Gastroesophageal sphincter (tissue), 4 donors: Measurements from ENCODE around the gene MAN1A2. TPM values are rescaled to one million over a fixed set of nuclear protein-coding genes. Genes with fewer than 3 reads are reported as not detected.

ENCODE experiments used
- ATAC-seq: fragments of 150-250 bp; one replicate; pipeline ENCODE4 v1.9.1; 2016; ENCODE audit warnings: mild to moderate bottlenecking, moderate library complexity
- H3K27ac ChIP-seq, 4 donors: fragments of 200-600 bp; sonication (generic) in 3 of 4; 1 replicate in 3 of 4; 2 replicates in 1 of 4; pipeline ENCODE4 v1.5.1; 2016 to 2019
- H3K27me3 ChIP-seq: fragments of 200-600 bp; sonication (generic); one replicate; pipeline ENCODE4 v1.5.1; 2019
- H3K36me3 ChIP-seq, 2 donors: fragments of 200-600 bp; sonication (generic); one replicate each; pipeline ENCODE4 v1.5.1; 2019; ENCODE audit warnings: control low read depth in 1 of 2
- H3K4me1 ChIP-seq, 3 donors: fragments of 200-600 bp; sonication (generic); 1 replicate in 2 of 3; 2 replicates in 1 of 3; pipeline ENCODE4 v1.5.1; 2016 to 2019; ENCODE audit warnings: control low read depth in 2 of 3
- H3K4me3 ChIP-seq, 2 donors: fragments of 200-600 bp; sonication (generic); one replicate each; pipeline ENCODE4 v1.5.1; 2019; ENCODE audit warnings: mild to moderate bottlenecking in 1 of 2, moderate library complexity in 1 of 2
- H3K9me3 ChIP-seq, 3 donors: fragments of 200-600 bp; sonication (generic); one replicate each; pipeline ENCODE4 v1.5.1; 2017 to 2019; ENCODE audit warnings: control low read depth in 2 of 3
- EP300 ChIP-seq: sonication (generic); formaldehyde crosslinking; IDR thresholded peaks from one replicate; pipeline ENCODE4 v1.6.1; 2017; ENCODE audit warnings: antibody characterized with exemption, mild to moderate bottlenecking
- POLR2A ChIP-seq, 2 donors: fragments of 450-650 bp; IDR thresholded peaks; one replicate each; pipeline ENCODE4 v1.6.1; 2017; ENCODE audit warnings: antibody characterized with exemption in 2 of 2, mild to moderate bottlenecking in 2 of 2, moderate library complexity in 1 of 2
- POLR2AphosphoS5 ChIP-seq: sonication (generic); formaldehyde crosslinking; IDR thresholded peaks from one replicate; pipeline ENCODE4 v1.6.1; 2017; ENCODE audit warnings: antibody characterized with exemption
- WGBS, 2 donors: methylation state at CpG; one replicate each; pipeline ENCODE4 v1.1.5; 2018; ENCODE audit warnings: low coverage in 1 of 2; 5-methylcytosine and 5-hydroxymethylcytosine counted together
- total RNA-seq, 4 donors: library from RNA; depleted of rRNA; stranded (reverse); fragments of >200 nt; gene quantifications; one replicate each; pipeline ENCODE4 v1.1.0, GENCODE V29; 2016
- TF ChIP-seq, protein P1 (sequence below), 4 experiments: fragments of 200-600 bp in 2 of 4; fragments of 450-650 bp in 2 of 4; sonication (generic) in 1 of 4; IDR thresholded peaks; one replicate each; pipeline ENCODE4 v1.5.1; 2017 to 2019; ENCODE audit warnings: antibody characterized with exemption in 4 of 4, mild to moderate bottlenecking in 2 of 4, moderate library complexity in 2 of 4

Gene MAN1A2
- total RNA-seq, 4 donors from 2014 or later: 42.5 to 62.4 (median 52.3) TPM

DNA sequence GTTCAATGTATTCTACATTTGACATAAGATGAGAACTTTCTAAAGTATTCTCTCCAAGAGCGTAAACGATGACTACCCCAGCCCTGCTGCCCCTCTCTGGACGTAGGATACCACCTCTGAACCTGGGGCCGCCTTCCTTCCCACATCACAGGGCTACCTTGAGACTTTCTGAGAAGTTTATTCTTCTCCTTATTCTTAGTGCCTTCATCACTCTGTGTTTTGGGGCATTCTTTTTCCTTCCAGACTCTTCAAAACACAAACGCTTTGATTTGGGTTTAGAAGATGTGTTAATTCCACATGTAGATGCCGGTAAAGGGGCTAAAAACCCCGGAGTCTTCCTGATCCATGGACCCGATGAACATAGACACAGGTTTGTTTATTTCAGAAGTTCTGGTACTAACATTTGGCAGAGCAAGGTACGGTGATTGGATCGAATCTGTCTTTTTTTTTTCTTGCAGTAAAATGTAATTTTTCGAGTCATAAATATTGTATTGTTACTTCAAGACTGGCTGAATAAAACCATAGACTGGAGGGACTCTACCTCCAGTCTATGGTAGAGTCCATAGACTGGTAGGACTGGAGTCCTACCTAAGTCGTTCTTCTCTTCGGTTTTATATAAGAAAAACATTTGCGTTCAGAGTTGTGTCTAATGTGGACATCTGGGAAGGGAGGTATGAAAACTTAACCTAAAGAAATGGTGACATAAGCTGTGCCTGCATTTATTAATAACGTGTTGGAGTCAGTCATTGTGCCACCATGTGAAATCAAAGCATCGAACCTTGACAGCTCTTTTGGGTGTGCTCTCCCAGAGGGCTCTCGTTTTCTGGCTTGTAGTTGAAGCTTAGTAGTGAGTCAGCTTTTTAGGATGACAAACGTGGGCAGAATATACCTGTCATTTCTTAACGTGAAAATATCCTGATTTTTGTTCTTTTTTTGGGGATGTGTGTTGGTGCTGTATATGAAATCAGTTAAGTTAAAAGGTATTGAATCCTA, 1.2 kb downstream of the MAN1A2 start:
- no peak for ATAC-seq
- Histone ChIP-seq H3K27ac (peak overlapping the region in 3 of 4 donors; percentile 92 to 99 (median 98)), H3K4me3 (peak overlapping the region; percentile 81 to 94), H3K36me3 (no peaks in the 10 kb centered on the region), H3K9me3 (no peaks in the 10 kb centered on the region), H3K27me3 (no peaks in the 10 kb centered on the region), H3K4me1 (peaks cover 4 to 60% (median 21%) of the 10 kb centered on the region in 3 donors)
- 0 to 1% methylated on average over 19 of the region's 19 CpGs for WGBS, 2 donors
- TF ChIP-seq, protein P1, sequence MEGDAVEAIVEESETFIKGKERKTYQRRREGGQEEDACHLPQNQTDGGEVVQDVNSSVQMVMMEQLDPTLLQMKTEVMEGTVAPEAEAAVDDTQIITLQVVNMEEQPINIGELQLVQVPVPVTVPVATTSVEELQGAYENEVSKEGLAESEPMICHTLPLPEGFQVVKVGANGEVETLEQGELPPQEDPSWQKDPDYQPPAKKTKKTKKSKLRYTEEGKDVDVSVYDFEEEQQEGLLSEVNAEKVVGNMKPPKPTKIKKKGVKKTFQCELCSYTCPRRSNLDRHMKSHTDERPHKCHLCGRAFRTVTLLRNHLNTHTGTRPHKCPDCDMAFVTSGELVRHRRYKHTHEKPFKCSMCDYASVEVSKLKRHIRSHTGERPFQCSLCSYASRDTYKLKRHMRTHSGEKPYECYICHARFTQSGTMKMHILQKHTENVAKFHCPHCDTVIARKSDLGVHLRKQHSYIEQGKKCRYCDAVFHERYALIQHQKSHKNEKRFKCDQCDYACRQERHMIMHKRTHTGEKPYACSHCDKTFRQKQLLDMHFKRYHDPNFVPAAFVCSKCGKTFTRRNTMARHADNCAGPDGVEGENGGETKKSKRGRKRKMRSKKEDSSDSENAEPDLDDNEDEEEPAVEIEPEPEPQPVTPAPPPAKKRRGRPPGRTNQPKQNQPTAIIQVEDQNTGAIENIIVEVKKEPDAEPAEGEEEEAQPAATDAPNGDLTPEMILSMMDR (IDR thresholded peaks at IDR 0.05): no peak
- no peak for TF ChIP-seq POLR2AphosphoS5
- TF ChIP-seq POLR2A (IDR thresholded peaks at IDR 0.05): no peak
- no peak for TF ChIP-seq EP300

- H3K4me1 ChIP-seq: peaks cover 4 to 54% (median 15%) of the 10 kb centered on the region in 3 donors
- H3K4me3 ChIP-seq: peak overlapping the region; percentile 23 to 81
- WGBS, 2 donors: 0 to 3% methylated on average over 2 of the region's 2 CpGs
- H3K9me3 ChIP-seq: no peaks in the 10 kb centered on the region
- H3K27ac ChIP-seq: no peak overlapping the region
- H3K36me3 ChIP-seq: no peaks in the 10 kb centered on the region
- TF ChIP-seq, protein P1 (IDR thresholded peaks at IDR 0.05): no peak
- TF ChIP-seq EP300 (no peak), POLR2AphosphoS5 (no peak), POLR2A (IDR thresholded peaks at IDR 0.05) (no peak)
- H3K27me3 ChIP-seq: no peaks in the 10 kb centered on the region
- no peak for ATAC-seq
These were observed 2.8 kb downstream of the MAN1A2 start for GRCh38 chr1:117370071-117370470.

GRCh38 chr1:117370509-117370908, 3.3 kb downstream of the MAN1A2 start:
- Histone ChIP-seq H3K27me3 (no peaks in the 10 kb centered on the region), H3K4me1 (peaks cover 2 to 50% (median 11%) of the 10 kb centered on the region in 3 donors), H3K9me3 (no peaks in the 10 kb centered on the region), H3K36me3 (no peaks in the 10 kb centered on the region), H3K27ac (no peak overlapping the region), H3K4me3 (peak overlapping the region in 1 of 2 donors; percentile 81)
- TF ChIP-seq, protein P1 (IDR thresholded peaks at IDR 0.05): no peak
- TF ChIP-seq POLR2AphosphoS5: no peak
- no peak for TF ChIP-seq EP300
- TF ChIP-seq POLR2A (IDR thresholded peaks at IDR 0.05): no peak
- no peak for ATAC-seq

DNA sequence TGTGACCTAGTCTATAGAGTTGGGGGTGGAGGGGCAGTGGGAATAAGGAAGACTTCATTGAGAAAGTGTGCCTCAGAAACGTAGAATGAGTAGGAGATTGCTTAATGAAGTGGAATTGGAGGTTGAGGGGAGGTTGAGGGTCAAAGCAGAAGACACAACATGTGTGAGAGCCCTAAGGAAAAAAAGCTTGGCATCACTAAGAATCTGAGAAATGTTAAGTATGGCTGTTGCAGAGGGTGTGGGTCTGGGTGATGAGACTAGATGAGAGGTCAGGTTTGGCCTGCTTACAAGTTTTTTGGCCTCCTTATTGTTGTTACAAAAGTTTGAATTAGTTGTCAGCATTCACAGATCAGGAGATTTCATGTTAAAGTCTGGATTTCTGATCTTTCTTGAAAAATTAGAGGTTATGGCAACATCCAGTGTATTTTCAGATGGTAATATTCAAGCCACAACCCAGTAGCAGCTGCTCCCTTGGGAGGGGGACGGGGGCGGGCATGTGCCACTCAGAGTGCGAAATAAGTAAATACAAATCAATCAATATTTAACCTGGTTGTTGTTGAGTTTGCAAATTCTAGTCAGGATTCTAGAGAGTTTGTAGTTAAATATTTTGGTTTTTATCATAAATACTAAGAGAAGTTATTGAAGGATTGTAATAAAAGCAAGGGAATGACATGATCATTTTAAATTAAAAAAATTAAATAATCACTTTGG, 4.3 kb downstream of the MAN1A2 start:
- ATAC-seq: no peak
- Histone ChIP-seq H3K9me3 (no peaks in the 10 kb centered on the region), H3K4me1 (peaks cover 0 to 43% (median 10%) of the 10 kb centered on the region in 3 donors), H3K27me3 (no peaks in the 10 kb centered on the region), H3K4me3 (no peak overlapping the region), H3K36me3 (no peaks in the 10 kb centered on the region), H3K27ac (no peak overlapping the region)
- 79 to 82% methylated on average over 2 to 4 of the region's 4 CpGs for WGBS, 2 donors
- TF ChIP-seq EP300 (no peak), POLR2AphosphoS5 (no peak), POLR2A (IDR thresholded peaks at IDR 0.05) (no peak)
- TF ChIP-seq, protein P1 (IDR thresholded peaks at IDR 0.05): no peak
